IMR-90 (cell line): ENCODE data around the gene GOLT1B. TPM values are rescaled to one million over a fixed set of nuclear protein-coding genes. Genes with fewer than 3 reads are reported as not detected.

ENCODE experiments used
- ATAC-seq: fragments of 200-7000 bp; cut with Tn5 transposase; 2 replicates; pipeline ENCODE4 v1.9.1; 2020; ENCODE audit warnings: low read depth, mild to moderate bottlenecking, moderate library complexity
- BruUV-seq: library from RNA; stranded (reverse); fragments of 400-500 nt; replicated peaks from 2 replicates; lab custom pipeline; 2021; lab: Mats Ljungman, UMichigan
- CTCF ChIA-PET: fragments of 300-600 bp; formaldehyde crosslinking; extraction: SDS; loops from one replicate; lab custom pipeline; 2021; ENCODE audit warnings: antibody characterized with exemption; lab: Yijun Ruan, JAX
- POLR2A ChIA-PET: fragments of 300-600 bp; sonication (Branson Sonifier 250); formaldehyde crosslinking; loops from one replicate; lab custom pipeline; 2022; ENCODE audit warnings: antibody characterized with exemption; ENCODE audit not compliant: unreplicated experiment; lab: Charles Lee
- DNase-seq: peaks from one replicate; pipeline ENCODE4 v3.0.0; 2013
- H2AFZ ChIP-seq: replicated peaks from 2 replicates; pipeline ENCODE3; 2013; ENCODE audit warnings: low read length, mild to moderate bottlenecking; ENCODE audit not compliant: poor library complexity
- H2AK5ac ChIP-seq: 2 replicates; pipeline ENCODE4 v1.6.1; 2013; ENCODE audit warnings: low read depth, low read length, inconsistent platforms
- H2AK9ac ChIP-seq: replicated peaks from 2 replicates; pipeline ENCODE3; 2013; ENCODE audit warnings: mild to moderate bottlenecking, low read depth, low read length, moderate library complexity; ENCODE audit not compliant: poor library complexity
- H2BK120ac ChIP-seq: 2 replicates; pipeline ENCODE4 v1.6.1; 2013; ENCODE audit warnings: low read depth, low read length, inconsistent platforms
- H2BK15ac ChIP-seq: 3 replicates; pipeline ENCODE4 v1.6.1; 2013; ENCODE audit warnings: low read depth, low read length, inconsistent platforms
- H2BK20ac ChIP-seq: 2 replicates; pipeline ENCODE4 v1.6.1; 2013; ENCODE audit warnings: low read depth, mild to moderate bottlenecking, inconsistent platforms, low read length, moderate library complexity
- H2BK5ac ChIP-seq: 2 replicates; pipeline ENCODE4 v1.6.1; 2013; ENCODE audit warnings: mild to moderate bottlenecking, low read depth, low read length, inconsistent platforms; ENCODE audit not compliant: poor library complexity, severe bottlenecking
- H3K14ac ChIP-seq: replicated peaks from 2 replicates; pipeline ENCODE4 v1.6.1; 2013; ENCODE audit warnings: low read depth, low read length, inconsistent platforms
- H3K18ac ChIP-seq: 2 replicates; pipeline ENCODE4 v1.6.1; 2013; ENCODE audit warnings: low read depth, low read length, control low read depth
- H3K23ac ChIP-seq: 2 replicates; pipeline ENCODE4 v1.6.1; 2013; ENCODE audit warnings: low read depth, low read length, inconsistent platforms
- H3K27ac ChIP-seq: 2 replicates; pipeline ENCODE4 v1.5.1; 2013; ENCODE audit warnings: mild to moderate bottlenecking, control low read depth, low read length; ENCODE audit not compliant: insufficient read depth
- H3K27me3 ChIP-seq: 2 replicates; pipeline ENCODE4 v1.6.1; 2013; ENCODE audit warnings: low read length; ENCODE audit not compliant: control insufficient read depth, insufficient read depth
- H3K36me3 ChIP-seq: 2 replicates; pipeline ENCODE4 v1.6.1; 2013; ENCODE audit warnings: low read length, mixed read lengths; ENCODE audit not compliant: control insufficient read depth, insufficient read depth
- H3K4ac ChIP-seq: 2 replicates; pipeline ENCODE4 v1.6.1; 2013; ENCODE audit warnings: low read depth, low read length, inconsistent platforms
- H3K4me1 ChIP-seq: 2 replicates; pipeline ENCODE4 v1.6.1; 2013; ENCODE audit warnings: low read length, mixed read lengths; ENCODE audit not compliant: control insufficient read depth, insufficient read depth
- H3K4me2 ChIP-seq: 2 replicates; pipeline ENCODE4 v1.6.1; 2013; ENCODE audit warnings: low read depth, mild to moderate bottlenecking, control low read depth, low read length, moderate library complexity
- H3K4me3 ChIP-seq: 2 replicates; pipeline ENCODE4 v1.5.1; 2013; ENCODE audit warnings: low read depth, mild to moderate bottlenecking, control low read depth, low read length, moderate library complexity; ENCODE audit not compliant: insufficient read depth
- H3K56ac ChIP-seq: 2 replicates; pipeline ENCODE4 v1.6.1; 2013; ENCODE audit warnings: low read length, inconsistent platforms; ENCODE audit not compliant: insufficient read depth; ENCODE audit errors: extremely low read depth
- H3K79me1 ChIP-seq, 2 experiments: 2 replicates each; pipeline ENCODE4 v1.6.1; 2013; ENCODE audit warnings: low read length in 2 of 2, inconsistent platforms in 1 of 2, low read depth in 1 of 2
- H3K9ac ChIP-seq: 2 replicates; pipeline ENCODE4 v1.6.1; 2013; ENCODE audit warnings: low read depth, low read length, control low read depth
- H3K9me1 ChIP-seq: 2 replicates; pipeline ENCODE4 v1.6.1; 2013; ENCODE audit warnings: low read length, inconsistent platforms; ENCODE audit not compliant: insufficient read depth
- H3K9me3 ChIP-seq: 2 replicates; pipeline ENCODE4 v1.6.1; 2013; ENCODE audit warnings: low read length; ENCODE audit not compliant: control insufficient read depth, insufficient read depth
- H4K20me1 ChIP-seq: 2 replicates; pipeline ENCODE4 v1.6.1; 2013; ENCODE audit warnings: low read length, inconsistent platforms; ENCODE audit not compliant: insufficient read depth
- H4K5ac ChIP-seq: 2 replicates; pipeline ENCODE4 v1.6.1; 2013; ENCODE audit warnings: mild to moderate bottlenecking, low read depth, low read length, control low read depth
- H4K8ac ChIP-seq, 2 experiments: 2 replicates each; pipeline ENCODE4 v1.6.1; 2013; ENCODE audit warnings: low read depth in 2 of 2, low read length in 2 of 2, control low read depth in 1 of 2, inconsistent platforms in 1 of 2
- H4K91ac ChIP-seq: 2 replicates; pipeline ENCODE4 v1.6.1; 2013; ENCODE audit warnings: low read depth, low read length, inconsistent platforms; ENCODE audit not compliant: insufficient read depth
- BHLHE40 ChIP-seq: fragments of 150-350 bp; IDR thresholded peaks from 2 replicates; pipeline ENCODE4 v1.6.1; 2016; ENCODE audit warnings: mild to moderate bottlenecking, low read depth, low read length
- CEBPB ChIP-seq: IDR thresholded peaks from 2 replicates; pipeline ENCODE4 v1.6.1; 2012; ENCODE audit warnings: low read depth, low read length, improper control_type of control experiment
- CHD1 ChIP-seq: IDR thresholded peaks from 2 replicates; pipeline ENCODE4 v1.6.1; 2012; ENCODE audit warnings: low read depth, low read length, improper control_type of control experiment
- CTCF ChIP-seq: conservative IDR thresholded peaks from 2 replicates; pipeline ENCODE4 v1.5.1; 2012; ENCODE audit warnings: mild to moderate bottlenecking, low read depth, low read length, improper control_type of control experiment
- ELK1 ChIP-seq: fragments of 150-350 bp; IDR thresholded peaks from 2 replicates; pipeline ENCODE4 v1.6.1; 2016; ENCODE audit warnings: low read depth, mild to moderate bottlenecking, low read length, moderate library complexity, borderline replicate concordance
- FOS ChIP-seq: fragments of 150-350 bp; IDR thresholded peaks from 2 replicates; pipeline ENCODE4 v1.6.1; 2016; ENCODE audit warnings: low read depth, low read length
- MAZ ChIP-seq: IDR thresholded peaks from 2 replicates; pipeline ENCODE4 v1.6.1; 2012; ENCODE audit warnings: low read depth, mild to moderate bottlenecking, low read length, improper control_type of control experiment, moderate library complexity, borderline replicate concordance
- MXI1 ChIP-seq: IDR thresholded peaks from 2 replicates; pipeline ENCODE4 v1.6.1; 2012; ENCODE audit warnings: low read depth, mild to moderate bottlenecking, low read length, moderate library complexity, borderline replicate concordance
- NFE2L2 ChIP-seq: fragments of 150-350 bp; IDR thresholded peaks from 2 replicates; pipeline ENCODE4 v1.6.1; 2016; ENCODE audit warnings: low read depth, mild to moderate bottlenecking, low read length
- RAD21 ChIP-seq: IDR thresholded peaks from 2 replicates; pipeline ENCODE4 v1.6.1; 2012; ENCODE audit warnings: low read length, improper control_type of control experiment
- RCOR1 ChIP-seq: IDR thresholded peaks from 2 replicates; pipeline ENCODE4 v1.6.1; 2012; ENCODE audit warnings: mild to moderate bottlenecking, low read length, improper control_type of control experiment; ENCODE audit not compliant: insufficient replicate concordance
- RFX5 ChIP-seq: IDR thresholded peaks from 2 replicates; pipeline ENCODE4 v1.8.0; 2012; ENCODE audit warnings: low read depth, mild to moderate bottlenecking, low read length, moderate library complexity
- SMC3 ChIP-seq: fragments of 150-350 bp; IDR thresholded peaks from 2 replicates; pipeline ENCODE4 v1.6.1; 2016; ENCODE audit warnings: low read depth, mild to moderate bottlenecking, antibody characterized with exemption, low read length, moderate library complexity
- USF2 ChIP-seq: fragments of 150-350 bp; IDR thresholded peaks from 2 replicates; pipeline ENCODE4 v1.6.1; 2017; ENCODE audit warnings: mild to moderate bottlenecking, antibody characterized with exemption, low read length, low read depth
- WGBS, 2 experiments: methylation state at CpG; one replicate each; pipeline versions ENCODE4 v1.1.5 to v1.1.7; 2013; ENCODE audit warnings: missing lambda C conversion rate in 2 of 2; ENCODE audit not compliant: insufficient read length in 1 of 2; ENCODE audit errors: extremely low coverage in 2 of 2; 5-methylcytosine and 5-hydroxymethylcytosine counted together
- dilution Hi-C: fragments of 300-500 bp; cut with HindIII; formaldehyde crosslinking; loops from one replicate; pipeline ENCODE4 v1.14.3; 2018; ENCODE audit warnings: low sequenced_read_pairs; ENCODE audit not compliant: unreplicated experiment
- in situ Hi-C: fragments of 300-500 bp; cut with MboI; formaldehyde crosslinking; loops from 3 replicates; pipeline ENCODE4 v1.14.3; 2019; ENCODE audit warnings: low sequenced_read_pairs, inconsistent platforms, mixed read lengths
- intact Hi-C: fragments of 100-400 bp; cut with micrococcal nuclease; formaldehyde crosslinking; loops from 2 replicates; pipeline ENCODE4 v1.10.0; 2022
- polyA plus RNA-seq, 3 experiments: library from polyadenylated mRNA; depleted of rRNA; stranded (reverse); fragments of >200 nt; gene quantifications; 2 replicates each; pipeline ENCODE4 v1.2.3, GENCODE V29; 2012; ENCODE audit warnings: low replicate concordance in 1 of 3
- total RNA-seq: library from RNA; depleted of rRNA; stranded (reverse); fragments of >200 nt; gene quantifications from 2 replicates; pipeline ENCODE4 v1.2.3, GENCODE V29; 2012

The GOLT1B gene
- total and polyA plus RNA-seq, 2 of the 4 experiments (the other 2 are of a cell fraction): 27.2 to 50.5 TPM

GRCh38 chr12:21558100-21558679 lies 56.6 kb downstream of the GOLT1B start:
- no peak overlapping the region for H3K9ac ChIP-seq
- in situ Hi-C loops: no loop called here
- H3K4me3 ChIP-seq: no peak overlapping the region
- H4K5ac ChIP-seq: no peak overlapping the region
- H3K4me2 ChIP-seq: no peak overlapping the region
- intact Hi-C loops: no loop called here
- H2AK9ac ChIP-seq: no peak overlapping the region
- no TSS peak for BruUV-seq
- no peaks in the 10 kb centered on the region for H3K9me1 ChIP-seq
- H4K91ac ChIP-seq: no peak overlapping the region
- no peak for ATAC-seq
- TF ChIP-seq RAD21 (no peak), CTCF (no peak), CEBPB (no peak), USF2 (no peak), SMC3 (no peak), FOS (no peak), ELK1 (no peak), MXI1 (no peak), NFE2L2 (no peak), MAZ (no peak), CHD1 (no peak), RCOR1 (no peak), BHLHE40 (no peak), RFX5 (no peak)
- H3K4ac ChIP-seq: no peak overlapping the region
- POLR2A ChIA-PET: no interaction called here
- H3K79me1 ChIP-seq: no peaks in the 10 kb centered on the region
- H2BK120ac ChIP-seq: no peak overlapping the region
- H2BK5ac ChIP-seq: no peak overlapping the region
- H3K27me3 ChIP-seq: peaks cover 2% of the 10 kb centered on the region; the same call in 1 of the 2 replicates
- no peaks in the 10 kb centered on the region for H3K9me3 ChIP-seq
- H2BK15ac ChIP-seq: no peak overlapping the region
- H4K20me1 ChIP-seq: no peaks in the 10 kb centered on the region
- no peak overlapping the region for H2BK20ac ChIP-seq
- no peaks in the 10 kb centered on the region for H3K4me1 ChIP-seq
- no peak overlapping the region for H3K18ac ChIP-seq
- dilution Hi-C loops: no loop called here
- no peak overlapping the region for H3K56ac ChIP-seq
- no peak overlapping the region for H3K27ac ChIP-seq
- H3K36me3 ChIP-seq: no peaks in the 10 kb centered on the region
- CTCF ChIA-PET: no interaction called here
- no peak overlapping the region for H3K14ac ChIP-seq
- no peak overlapping the region for H3K23ac ChIP-seq
- no peak overlapping the region for H4K8ac ChIP-seq
- no peak for DNase-seq
- no CpG with 5 or more reads among the region's 9 CpGs for WGBS, 2 experiments
- no peak overlapping the region for H2AK5ac ChIP-seq
- H2AFZ ChIP-seq: no peak overlapping the region
